ENCODE data around the gene UBQLNL. TPM values are rescaled to one million over a fixed set of nuclear protein-coding genes. Genes with fewer than 3 reads are reported as not detected.

The UBQLNL gene, protein sequence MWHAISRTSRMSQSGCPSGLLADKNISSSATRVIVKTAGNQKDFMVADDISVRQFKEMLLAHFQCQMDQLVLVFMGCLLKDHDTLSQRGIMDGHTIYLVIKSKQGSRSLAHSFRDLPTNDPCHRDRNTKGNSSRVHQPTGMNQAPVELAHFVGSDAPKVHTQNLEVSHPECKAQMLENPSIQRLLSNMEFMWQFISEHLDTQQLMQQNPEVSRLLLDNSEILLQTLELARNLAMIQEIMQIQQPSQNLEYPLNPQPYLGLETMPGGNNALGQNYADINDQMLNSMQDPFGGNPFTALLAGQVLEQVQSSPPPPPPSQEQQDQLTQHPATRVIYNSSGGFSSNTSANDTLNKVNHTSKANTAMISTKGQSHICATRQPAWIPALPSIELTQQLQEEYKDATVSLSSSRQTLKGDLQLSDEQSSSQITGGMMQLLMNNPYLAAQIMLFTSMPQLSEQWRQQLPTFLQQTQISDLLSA
- 0.09 TPM for total RNA-seq
- polyA plus RNA-seq: 1.5 TPM
- long read RNA-seq, donor 1: 0 reads
- long read RNA-seq, donor 2: 0 reads
- long read RNA-seq, donor 3, partial matches to known transcripts: 0 of 2 reads
- long read RNA-seq, donor 3, other reads (novel, unspliced or antisense): 0 of 2 reads
- long read RNA-seq, donor 4: 0 reads
- long read RNA-seq, donor 5: 0 reads
- long read RNA-seq, donor 6: 0 reads
- long read RNA-seq, donor 7: 0 reads
- long read RNA-seq, donor 8: 0 reads
- long read RNA-seq, donor 9: 0 reads
- long read RNA-seq, donor 10: 0 reads

DNA sequence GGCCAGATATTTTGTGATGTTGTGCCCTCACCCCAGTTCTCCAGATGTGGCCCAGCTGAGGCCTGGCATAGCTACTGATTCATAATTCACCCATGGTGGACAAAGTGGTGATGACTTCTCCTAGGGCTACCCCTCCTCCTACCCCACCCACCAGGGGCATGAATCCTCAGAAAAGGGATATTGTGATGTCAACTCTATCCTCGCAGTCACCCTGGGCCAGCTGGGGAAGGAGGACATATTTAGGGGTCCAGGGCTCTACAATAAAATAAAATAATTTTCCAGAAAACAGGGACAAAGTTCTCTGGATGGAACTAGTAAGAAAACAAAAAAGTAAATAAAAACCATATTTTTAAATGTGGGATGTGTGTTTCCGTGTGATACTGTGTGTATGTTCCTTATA, at the start of gene UBQLNL:
Gene UBQLNL (minus strand): TSS at position 101 of the 400 bp plus-strand sequence. CDS start 258 bp downstream, outside the sequence.
- no peak within 1 kb of the TSS for H3K4me3 ChIP-seq (ENCODE audit: low read length in 2 of 2)
- no peak within 1 kb of the TSS for H3K27ac ChIP-seq (ENCODE audit: low read depth in 1 of 2, low read length in 1 of 2)
- 96% methylated on average over 2 of the region's 2 CpGs for WGBS
- H3K36me3 ChIP-seq (ENCODE audit: control insufficient read depth in 2 of 2, insufficient read depth in 2 of 2, low read length in 1 of 2): no peaks in the 10 kb centered on the region
- H3K27me3 ChIP-seq (ENCODE audit: control insufficient read depth in 2 of 2, insufficient read depth in 1 of 2, low read length in 1 of 2): no peaks in the 10 kb centered on the region
- DNase-seq (ENCODE audit: low read depth in 6 of 9, low spot score in 9 of 9): no peak
- no peaks in the 10 kb centered on the region for H3K4me1 ChIP-seq (ENCODE audit: control insufficient read depth in 2 of 2, insufficient read depth in 2 of 2, low read length in 2 of 2)
- no peaks in the 10 kb centered on the region for H3K9me3 ChIP-seq (ENCODE audit: control insufficient read depth in 2 of 2, insufficient read depth in 1 of 2, low read length in 1 of 2)

DNA sequence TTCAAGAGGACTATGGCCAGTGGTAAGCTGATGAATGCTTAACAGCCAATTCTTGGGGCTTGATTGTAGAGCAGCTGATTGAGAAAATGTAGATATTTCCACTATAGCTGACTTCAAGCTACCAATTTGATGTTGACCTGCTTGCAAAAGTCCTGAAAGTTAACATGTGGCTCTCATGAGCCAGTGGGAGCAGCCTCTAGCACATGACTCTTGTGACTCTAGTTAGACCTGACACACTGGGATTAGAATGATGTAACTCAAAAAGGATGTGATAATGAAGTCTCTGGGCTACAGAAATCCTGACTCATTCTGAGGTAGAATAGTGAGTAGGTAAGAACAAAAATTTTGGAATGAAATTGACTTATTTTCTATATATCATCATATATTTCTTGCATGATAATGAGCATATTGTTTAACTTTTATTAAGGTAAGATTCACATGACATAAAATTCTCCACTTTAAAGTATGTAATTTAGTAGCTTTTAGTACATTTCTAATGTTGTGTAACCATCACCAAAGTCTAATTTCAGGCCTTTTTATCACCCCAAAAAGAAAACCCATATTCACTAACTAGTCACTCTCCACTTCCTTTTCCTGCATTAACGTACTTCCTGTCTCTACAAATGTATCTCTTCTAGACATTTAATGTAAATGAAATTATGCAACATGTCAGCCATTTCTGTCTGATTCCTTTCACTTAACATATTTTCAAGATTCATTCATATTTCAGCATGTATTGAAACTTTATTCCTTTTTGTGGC, 47.9 kb upstream of the UBQLNL start:
- 69% methylated on average over 1 of the region's 1 CpG for WGBS
- Histone ChIP-seq H3K27me3 (ENCODE audit: control insufficient read depth in 2 of 2, insufficient read depth in 1 of 2, low read length in 1 of 2) (no peaks in the 10 kb centered on the region), H3K9me3 (ENCODE audit: control insufficient read depth in 2 of 2, insufficient read depth in 1 of 2, low read length in 1 of 2) (no peaks in the 10 kb centered on the region), H3K4me3 (ENCODE audit: low read length in 2 of 2) (no peak overlapping the region), H3K4me1 (ENCODE audit: control insufficient read depth in 2 of 2, insufficient read depth in 2 of 2, low read length in 2 of 2) (no peaks in the 10 kb centered on the region), H3K27ac (ENCODE audit: low read depth in 1 of 2, low read length in 1 of 2) (no peak overlapping the region), H3K36me3 (ENCODE audit: control insufficient read depth in 2 of 2, insufficient read depth in 2 of 2, low read length in 1 of 2) (no peaks in the 10 kb centered on the region)
- no peak for DNase-seq (ENCODE audit: low read depth in 6 of 9, low spot score in 9 of 9)

DNA sequence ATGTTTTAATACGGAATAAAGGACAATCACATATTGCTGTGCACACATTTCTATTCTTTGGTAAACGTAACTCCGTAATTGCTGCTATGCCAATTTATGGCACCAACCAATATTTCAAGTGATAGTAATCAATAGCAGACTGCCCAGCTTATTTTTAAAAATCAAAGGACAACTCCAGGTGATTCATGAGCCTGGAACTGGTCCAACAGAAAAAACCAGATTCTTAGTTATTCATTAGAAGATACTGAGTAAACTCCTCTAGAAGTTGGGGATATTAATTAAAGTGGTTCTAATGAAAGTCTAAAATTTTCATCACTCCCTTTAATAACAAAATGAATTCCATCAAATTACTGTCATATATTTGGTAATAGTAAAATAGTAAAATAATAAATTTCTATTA, 41.3 kb upstream of the UBQLNL start:
- Histone ChIP-seq H3K4me1 (ENCODE audit: control insufficient read depth in 2 of 2, insufficient read depth in 2 of 2, low read length in 2 of 2) (no peaks in the 10 kb centered on the region), H3K27ac (ENCODE audit: low read depth in 1 of 2, low read length in 1 of 2) (no peak overlapping the region), H3K4me3 (ENCODE audit: low read length in 2 of 2) (no peak overlapping the region), H3K9me3 (ENCODE audit: control insufficient read depth in 2 of 2, insufficient read depth in 1 of 2, low read length in 1 of 2) (no peaks in the 10 kb centered on the region), H3K36me3 (ENCODE audit: control insufficient read depth in 2 of 2, insufficient read depth in 2 of 2, low read length in 1 of 2) (no peaks in the 10 kb centered on the region), H3K27me3 (ENCODE audit: control insufficient read depth in 2 of 2, insufficient read depth in 1 of 2, low read length in 1 of 2) (no peaks in the 10 kb centered on the region)
- 32% methylated on average over 3 of the region's 3 CpGs for WGBS
- DNase-seq (ENCODE audit: low read depth in 6 of 9, low spot score in 9 of 9): no peak

DNA sequence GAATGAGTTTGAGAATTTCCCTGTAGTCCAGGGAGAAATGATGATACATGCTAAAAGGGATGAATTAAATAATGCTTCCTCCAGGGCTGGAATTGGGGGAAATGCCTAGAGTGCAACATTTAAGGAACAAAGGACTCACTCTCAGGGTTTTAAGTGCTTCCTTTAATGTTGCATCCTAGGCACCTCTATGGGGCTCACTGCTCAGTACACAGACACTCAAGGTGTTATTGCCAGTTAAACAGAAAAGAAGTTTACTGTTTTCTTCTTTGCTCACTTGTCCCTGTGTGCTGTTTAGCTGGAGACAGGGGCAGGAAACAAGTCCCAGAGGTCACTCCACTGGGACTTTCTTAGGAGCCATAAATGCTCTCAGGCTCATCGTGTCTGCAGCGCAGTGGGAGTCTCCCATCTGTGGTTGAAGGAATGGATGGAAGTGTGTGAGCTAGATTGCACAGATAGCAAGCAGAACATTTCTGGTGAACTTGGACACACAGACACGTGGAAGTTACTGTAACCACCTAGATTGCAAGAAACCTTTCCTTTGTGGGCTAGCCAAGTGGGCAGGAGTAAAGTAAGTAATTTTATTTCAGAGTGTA, 40.2 kb upstream of the UBQLNL start:
- WGBS: 82% methylated on average over 3 of the region's 3 CpGs
- Histone ChIP-seq H3K9me3 (ENCODE audit: control insufficient read depth in 2 of 2, insufficient read depth in 1 of 2, low read length in 1 of 2) (no peaks in the 10 kb centered on the region), H3K4me3 (ENCODE audit: low read length in 2 of 2) (no peak overlapping the region), H3K4me1 (ENCODE audit: control insufficient read depth in 2 of 2, insufficient read depth in 2 of 2, low read length in 2 of 2) (no peaks in the 10 kb centered on the region), H3K27ac (ENCODE audit: low read depth in 1 of 2, low read length in 1 of 2) (no peak overlapping the region), H3K36me3 (ENCODE audit: control insufficient read depth in 2 of 2, insufficient read depth in 2 of 2, low read length in 1 of 2) (no peaks in the 10 kb centered on the region), H3K27me3 (ENCODE audit: control insufficient read depth in 2 of 2, insufficient read depth in 1 of 2, low read length in 1 of 2) (no peaks in the 10 kb centered on the region)
- DNase-seq (ENCODE audit: low read depth in 6 of 9, low spot score in 9 of 9): no peak

DNA sequence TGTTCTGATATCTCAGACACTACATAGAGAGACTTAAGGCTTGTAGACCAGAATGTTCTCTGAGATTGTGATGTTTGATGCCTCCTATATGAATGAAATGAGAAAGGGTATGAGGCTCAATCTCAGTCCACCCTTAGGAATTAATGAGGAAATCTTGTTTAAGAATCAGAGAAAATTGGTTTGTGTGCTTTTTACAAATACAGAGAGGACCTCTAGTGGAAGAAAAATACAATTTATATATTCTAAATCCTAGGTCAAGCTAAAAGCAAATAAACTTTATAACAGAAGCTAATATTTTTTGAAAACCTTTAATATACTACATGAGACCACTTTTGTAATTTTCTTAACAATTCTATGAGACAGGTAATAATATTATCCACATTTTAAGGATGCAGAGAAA, 36.8 kb upstream of the UBQLNL start:
- Histone ChIP-seq H3K4me1 (ENCODE audit: control insufficient read depth in 2 of 2, insufficient read depth in 2 of 2, low read length in 2 of 2) (no peaks in the 10 kb centered on the region), H3K36me3 (ENCODE audit: control insufficient read depth in 2 of 2, insufficient read depth in 2 of 2, low read length in 1 of 2) (no peaks in the 10 kb centered on the region), H3K27me3 (ENCODE audit: control insufficient read depth in 2 of 2, insufficient read depth in 1 of 2, low read length in 1 of 2) (no peaks in the 10 kb centered on the region), H3K9me3 (ENCODE audit: control insufficient read depth in 2 of 2, insufficient read depth in 1 of 2, low read length in 1 of 2) (no peaks in the 10 kb centered on the region), H3K4me3 (ENCODE audit: low read length in 2 of 2) (no peak overlapping the region), H3K27ac (ENCODE audit: low read depth in 1 of 2, low read length in 1 of 2) (no peak overlapping the region)
- DNase-seq (ENCODE audit: low read depth in 6 of 9, low spot score in 9 of 9): no peak

DNA sequence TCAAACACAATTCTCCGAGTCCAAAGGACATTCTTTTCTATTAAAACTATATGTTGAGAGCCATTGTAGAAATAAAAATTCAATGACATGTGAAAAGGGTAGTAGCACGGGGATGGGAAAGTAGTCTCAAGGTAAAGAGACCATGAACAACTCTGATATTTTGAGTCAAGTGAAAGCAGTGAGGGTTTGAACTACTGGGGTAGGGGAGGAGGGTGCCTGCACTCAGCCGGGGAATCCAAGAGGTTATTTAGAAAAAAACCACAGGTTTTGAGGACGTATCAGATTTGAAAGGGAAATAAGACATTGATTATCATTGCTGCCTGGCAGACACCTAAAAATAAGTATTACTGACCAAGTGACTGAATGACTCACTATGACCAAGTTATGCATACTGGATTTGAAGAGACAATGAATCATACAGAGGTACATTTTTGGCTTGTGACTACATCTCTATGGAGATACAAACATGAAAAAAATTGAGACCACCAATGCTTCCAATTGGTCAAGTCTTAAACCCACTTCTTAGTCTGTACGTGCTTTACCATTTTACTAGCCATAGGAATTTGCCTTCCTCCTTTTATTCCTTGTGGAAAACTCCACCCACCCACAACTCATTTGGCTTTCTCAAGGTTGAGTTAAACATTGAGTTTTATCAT, 34.1 kb upstream of the UBQLNL start:
- Histone ChIP-seq H3K27me3 (ENCODE audit: control insufficient read depth in 2 of 2, insufficient read depth in 1 of 2, low read length in 1 of 2) (no peaks in the 10 kb centered on the region), H3K9me3 (ENCODE audit: control insufficient read depth in 2 of 2, insufficient read depth in 1 of 2, low read length in 1 of 2) (no peaks in the 10 kb centered on the region), H3K36me3 (ENCODE audit: control insufficient read depth in 2 of 2, insufficient read depth in 2 of 2, low read length in 1 of 2) (no peaks in the 10 kb centered on the region), H3K4me3 (ENCODE audit: low read length in 2 of 2) (no peak overlapping the region), H3K4me1 (ENCODE audit: control insufficient read depth in 2 of 2, insufficient read depth in 2 of 2, low read length in 2 of 2) (no peaks in the 10 kb centered on the region), H3K27ac (ENCODE audit: low read depth in 1 of 2, low read length in 1 of 2) (no peak overlapping the region)
- WGBS: 73% methylated on average over 5 of the region's 5 CpGs
- no peak for DNase-seq (ENCODE audit: low read depth in 6 of 9, low spot score in 9 of 9)

DNA sequence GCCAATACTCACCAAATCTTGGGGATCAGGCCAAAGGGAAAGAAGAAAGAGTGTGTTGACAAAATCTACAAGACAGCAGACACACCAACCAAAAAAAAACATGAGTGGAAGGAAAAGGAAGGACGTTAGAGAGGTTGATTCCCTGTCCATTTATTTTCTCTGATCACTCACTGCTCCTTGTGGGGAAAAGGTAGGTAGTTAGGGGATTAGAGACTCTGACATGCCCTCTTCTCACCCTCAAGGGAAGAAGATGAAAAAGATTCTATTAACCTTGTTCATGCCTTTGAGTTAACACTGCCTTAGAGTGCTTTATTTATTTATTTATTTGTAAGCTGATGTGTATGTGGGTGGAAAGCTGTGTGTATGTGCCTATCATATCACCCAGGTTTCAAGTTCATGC, 31.9 kb upstream of the UBQLNL start, which contains the start of gene OR52H1:
Gene OR52H1 (minus strand): TSS at position 101 of the 400 bp plus-strand sequence. CDS start 3,035 bp downstream, outside the sequence.
- no peaks in the 10 kb centered on the region for H3K36me3 ChIP-seq (ENCODE audit: control insufficient read depth in 2 of 2, insufficient read depth in 2 of 2, low read length in 1 of 2)
- no peaks in the 10 kb centered on the region for H3K4me1 ChIP-seq (ENCODE audit: control insufficient read depth in 2 of 2, insufficient read depth in 2 of 2, low read length in 2 of 2)
- WGBS: 91% methylated on average over 1 of the region's 1 CpG

DNA sequence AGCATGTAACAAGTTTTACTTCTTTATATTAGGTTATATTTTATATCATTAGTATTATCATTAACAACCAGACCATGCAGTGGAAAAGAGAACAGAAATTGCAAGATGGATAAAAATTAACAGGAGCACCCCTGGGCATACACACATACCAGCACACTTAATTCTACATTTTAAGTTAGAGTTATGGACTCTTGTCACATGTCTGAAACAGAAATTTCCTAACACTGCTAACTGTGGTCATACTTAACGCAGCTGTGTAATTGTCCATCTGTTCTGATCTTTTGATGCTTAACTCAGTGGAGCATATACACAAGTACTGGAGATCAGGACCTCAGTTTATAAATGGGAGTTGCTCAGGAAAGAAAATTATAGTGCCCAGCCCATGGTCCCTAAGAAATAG, 31.5 kb upstream of the UBQLNL start:
- no peaks in the 10 kb centered on the region for H3K9me3 ChIP-seq (ENCODE audit: control insufficient read depth in 2 of 2, insufficient read depth in 1 of 2, low read length in 1 of 2)
- H3K4me3 ChIP-seq (ENCODE audit: low read length in 2 of 2): no peak overlapping the region
- DNase-seq (ENCODE audit: low read depth in 6 of 9, low spot score in 9 of 9): no peak
- 93% methylated on average over 1 of the region's 1 CpG for WGBS
- H3K27me3 ChIP-seq (ENCODE audit: control insufficient read depth in 2 of 2, insufficient read depth in 1 of 2, low read length in 1 of 2): no peaks in the 10 kb centered on the region
- no peaks in the 10 kb centered on the region for H3K36me3 ChIP-seq (ENCODE audit: control insufficient read depth in 2 of 2, insufficient read depth in 2 of 2, low read length in 1 of 2)
- H3K27ac ChIP-seq (ENCODE audit: low read depth in 1 of 2, low read length in 1 of 2): no peak overlapping the region
- H3K4me1 ChIP-seq (ENCODE audit: control insufficient read depth in 2 of 2, insufficient read depth in 2 of 2, low read length in 2 of 2): no peaks in the 10 kb centered on the region

More for the DNA sequence above, 31.9 kb upstream of the UBQLNL start, which contains the start of gene OR52H1:
- no peaks in the 10 kb centered on the region for H3K9me3 ChIP-seq (ENCODE audit: control insufficient read depth in 2 of 2, insufficient read depth in 1 of 2, low read length in 1 of 2)
- H3K4me3 ChIP-seq (ENCODE audit: low read length in 2 of 2): no peak within 1 kb of the TSS
- no peaks in the 10 kb centered on the region for H3K27me3 ChIP-seq (ENCODE audit: control insufficient read depth in 2 of 2, insufficient read depth in 1 of 2, low read length in 1 of 2)
- no peak within 1 kb of the TSS for H3K27ac ChIP-seq (ENCODE audit: low read depth in 1 of 2, low read length in 1 of 2)
- no peak for DNase-seq (ENCODE audit: low read depth in 6 of 9, low spot score in 9 of 9)

All from thymus (tissue), 14 donors.